Rectal smooth muscle tissue (tissue), 1 donor: ENCODE data around the gene PCDHGA3.
"Not testable (repeated sequence)": the region's sequence is repeated elsewhere in the genome, so short reads cannot be mapped to it uniquely, and the experiment has no call there.

Experiments used
- H3K27ac ChIP-seq: one replicate; pipeline ENCODE4 v1.7.0; 2013; ENCODE audit warnings: low read depth, low read length, inconsistent platforms
- H3K27me3 ChIP-seq: one replicate; pipeline ENCODE4 v1.7.0; 2013; ENCODE audit warnings: low read length; ENCODE audit not compliant: control insufficient read depth, insufficient read depth
- H3K36me3 ChIP-seq: one replicate; pipeline ENCODE4 v1.7.0; 2013; ENCODE audit warnings: low read length; ENCODE audit not compliant: control insufficient read depth, insufficient read depth
- H3K4me1 ChIP-seq: one replicate; pipeline ENCODE4 v1.7.0; 2013; ENCODE audit warnings: low read length; ENCODE audit not compliant: control insufficient read depth, insufficient read depth
- H3K4me3 ChIP-seq: one replicate; pipeline ENCODE4 v1.7.0; 2013; ENCODE audit warnings: low read length
- H3K9ac ChIP-seq: one replicate; pipeline ENCODE4 v1.7.0; 2013; ENCODE audit warnings: low read length

Gene PCDHGA3

DNA sequence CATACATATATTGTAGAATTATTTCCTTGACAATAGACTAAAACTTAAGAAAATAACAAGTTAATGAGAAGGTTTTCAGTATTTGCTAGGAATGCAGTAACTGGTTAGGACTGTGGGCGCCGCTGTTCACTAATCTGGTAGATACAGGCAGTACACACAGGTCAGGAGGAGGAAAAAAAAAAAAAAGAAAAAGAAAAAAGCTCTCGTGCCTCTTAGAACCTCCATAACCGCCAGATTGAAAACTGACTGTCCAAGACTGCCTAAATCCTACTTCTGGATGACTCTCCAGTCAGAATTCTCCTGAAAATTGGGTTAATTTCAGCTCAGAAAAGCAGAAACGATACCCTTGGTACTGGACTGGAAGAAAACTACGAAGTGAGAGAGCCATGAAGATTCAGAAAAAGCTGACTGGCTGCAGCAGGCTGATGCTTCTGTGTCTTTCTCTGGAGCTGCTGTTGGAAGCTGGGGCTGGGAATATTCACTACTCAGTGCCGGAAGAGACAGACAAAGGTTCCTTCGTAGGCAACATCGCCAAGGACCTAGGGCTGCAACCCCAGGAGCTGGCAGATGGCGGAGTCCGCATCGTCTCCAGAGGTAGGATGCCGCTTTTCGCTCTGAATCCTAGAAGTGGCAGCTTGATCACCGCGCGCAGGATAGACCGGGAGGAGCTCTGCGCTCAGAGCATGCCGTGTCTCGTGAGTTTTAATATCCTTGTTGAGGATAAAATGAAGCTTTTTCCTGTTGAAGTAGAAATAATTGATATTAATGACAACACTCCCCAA, 13.1 kb upstream of the PCDHGA3 start, which contains the start of gene PCDHGA1:
Gene PCDHGA1 (plus strand): TSS at position 216 of the 782 bp plus-strand sequence.
- Histone ChIP-seq H3K4me3 (peak within 1 kb of the TSS; percentile 23), H3K4me1 (no peaks in the 10 kb centered on the region), H3K36me3 (no peaks in the 10 kb centered on the region), H3K9ac (no peak within 1 kb of the TSS), H3K27me3 (no peaks in the 10 kb centered on the region), H3K27ac (no peak within 1 kb of the TSS)

GRCh38 chr5:141332571-141332970, 11.1 kb upstream of the PCDHGA3 start:
- H3K27me3 ChIP-seq, H3K4me3 ChIP-seq, H3K27ac ChIP-seq, H3K9ac ChIP-seq, H3K36me3 ChIP-seq, H3K4me1 ChIP-seq: not testable (repeated sequence)

- Histone ChIP-seq H3K36me3 (no peaks in the 10 kb centered on the region), H3K27ac (no peak within 1 kb of the TSS), H3K9ac (no peak within 1 kb of the TSS), H3K4me1 (no peaks in the 10 kb centered on the region), H3K4me3 (peak within 1 kb of the TSS; percentile 49), H3K27me3 (no peaks in the 10 kb centered on the region)
These were observed 4.9 kb upstream of the PCDHGA3 start, which contains the start of gene PCDHGA2 for GRCh38 chr5:141338538-141339306. TSS of gene PCDHGA2 (plus strand) at chr5:141338760.

- not testable (repeated sequence) for H3K27me3 ChIP-seq, H3K36me3 ChIP-seq, H3K4me1 ChIP-seq, H3K9ac ChIP-seq, H3K4me3 ChIP-seq, H3K27ac ChIP-seq
These were observed 2.8 kb upstream of the PCDHGA3 start for GRCh38 chr5:141340781-141341354.

DNA sequence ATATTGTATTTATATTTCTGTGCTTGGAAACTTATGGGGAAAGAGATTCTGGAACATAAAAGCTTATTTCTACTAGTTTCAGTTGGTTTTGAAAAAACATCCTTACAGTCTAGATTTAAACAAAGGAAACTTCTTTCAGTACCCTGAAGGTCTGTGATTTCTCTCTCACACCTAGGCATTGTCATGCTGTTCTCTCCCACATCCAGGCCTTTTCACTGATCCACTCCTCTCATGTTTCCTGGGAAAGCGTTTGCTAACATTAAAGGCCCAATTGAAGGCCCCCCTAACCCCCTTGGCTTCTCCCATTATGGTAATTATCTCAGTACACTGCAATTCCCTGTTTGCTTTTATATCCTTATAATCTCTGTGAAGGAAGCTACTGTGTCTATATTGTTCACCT, 856 bp upstream of the PCDHGA3 start:
- H3K9ac ChIP-seq: no peak overlapping the region
- H3K4me3 ChIP-seq: no peak overlapping the region
- H3K36me3 ChIP-seq: no peaks in the 10 kb centered on the region
- H3K27me3 ChIP-seq: no peaks in the 10 kb centered on the region
- no peaks in the 10 kb centered on the region for H3K4me1 ChIP-seq
- H3K27ac ChIP-seq: no peak overlapping the region

GRCh38 chr5:141343953-141344463, 379 bp downstream of the PCDHGA3 start:
- Histone ChIP-seq H3K4me1 (no peaks in the 10 kb centered on the region), H3K27ac (no peak overlapping the region), H3K27me3 (no peaks in the 10 kb centered on the region), H3K36me3 (no peaks in the 10 kb centered on the region), H3K9ac (no peak overlapping the region), H3K4me3 (no peak overlapping the region)

- Histone ChIP-seq H3K27me3 (no peaks in the 10 kb centered on the region), H3K4me3 (no peak overlapping the region), H3K9ac (no peak overlapping the region), H3K27ac (no peak overlapping the region), H3K4me1 (no peaks in the 10 kb centered on the region), H3K36me3 (no peaks in the 10 kb centered on the region)
These were observed 1.7 kb downstream of the PCDHGA3 start for GRCh38 chr5:141345327-141345726.

- H3K9ac ChIP-seq: not testable (repeated sequence)
These were observed 2.4 kb downstream of the PCDHGA3 start for GRCh38 chr5:141346017-141346416.

DNA sequence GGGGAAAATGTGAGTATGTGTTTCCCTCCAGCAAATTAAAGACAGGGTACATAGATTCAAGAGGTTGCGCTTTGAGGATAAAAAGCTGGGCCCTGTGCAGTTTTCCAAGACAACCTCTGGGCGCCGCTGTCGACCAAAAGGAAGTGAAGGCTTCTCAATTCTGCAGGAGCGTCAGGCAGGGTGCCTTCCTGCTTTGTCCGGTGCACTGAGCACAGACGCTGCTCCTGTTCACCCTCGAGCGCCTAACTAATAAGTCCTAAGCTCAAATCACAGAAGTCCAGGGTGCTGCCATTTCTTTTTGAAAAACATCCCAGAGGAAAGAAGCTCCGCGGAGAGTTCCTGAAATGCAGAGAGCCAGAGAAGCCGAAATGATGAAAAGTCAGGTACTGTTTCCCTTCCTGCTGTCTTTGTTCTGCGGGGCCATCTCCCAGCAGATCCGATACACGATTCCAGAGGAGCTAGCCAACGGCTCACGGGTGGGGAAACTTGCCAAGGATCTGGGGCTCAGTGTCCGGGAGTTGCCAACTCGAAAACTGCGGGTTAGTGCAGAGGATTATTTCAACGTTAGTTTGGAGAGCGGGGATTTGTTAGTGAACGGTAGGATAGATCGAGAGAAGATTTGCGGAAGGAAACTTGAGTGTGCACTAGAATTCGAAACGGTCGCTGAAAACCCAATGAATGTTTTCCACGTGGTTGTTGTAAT, 6.4 kb downstream of the PCDHGA3 start, which contains the start of gene PCDHGB1:
Gene PCDHGB1 (plus strand): TSS at position 183 of the 703 bp plus-strand sequence. CDS start 162 bp downstream, at position 345.
- H3K9ac ChIP-seq: no peak within 1 kb of the TSS
- peak within 1 kb of the TSS; percentile 52 for H3K4me3 ChIP-seq
- H3K27ac ChIP-seq: no peak within 1 kb of the TSS
- H3K27me3 ChIP-seq: no peaks in the 10 kb centered on the region
- no peaks in the 10 kb centered on the region for H3K4me1 ChIP-seq
- H3K36me3 ChIP-seq: no peaks in the 10 kb centered on the region

More at GRCh38 chr5:141346017-141346416, 2.4 kb downstream of the PCDHGA3 start:
- H3K27me3 ChIP-seq, H3K36me3 ChIP-seq, H3K4me3 ChIP-seq, H3K4me1 ChIP-seq, H3K27ac ChIP-seq: not testable (repeated sequence)

GRCh38 chr5:141351591-141351990, 8.0 kb downstream of the PCDHGA3 start:
- Histone ChIP-seq H3K27me3 (no peaks in the 10 kb centered on the region), H3K27ac (no peak overlapping the region), H3K4me3 (no peak overlapping the region), H3K36me3 (no peaks in the 10 kb centered on the region), H3K4me1 (no peaks in the 10 kb centered on the region), H3K9ac (no peak overlapping the region)

- H3K4me1 ChIP-seq: no peaks in the 10 kb centered on the region
- H3K27ac ChIP-seq: no peak within 1 kb of the TSS
- H3K36me3 ChIP-seq: no peaks in the 10 kb centered on the region
- no peak within 1 kb of the TSS for H3K9ac ChIP-seq
- H3K27me3 ChIP-seq: no peaks in the 10 kb centered on the region
- H3K4me3 ChIP-seq: peak within 1 kb of the TSS; percentile 29
These were observed 11.4 kb downstream of the PCDHGA3 start, which contains the start of gene PCDHGA4 for GRCh38 chr5:141354900-141355469. TSS of gene PCDHGA4 (plus strand) at chr5:141355021. CDS start at chr5:141355108, 87 bp downstream.
